Subcutaneous adipose tissue (tissue), 4 donors: ENCODE results near the gene CMSS1. TPM values are rescaled to one million over a fixed set of nuclear protein-coding genes. Genes with fewer than 3 reads are reported as not detected.

Experiments used
- CTCF ChIP-seq: fragments of 450-650 bp; IDR thresholded peaks from one replicate; pipeline ENCODE4 v1.5.1; 2016; ENCODE audit warnings: low read depth, mild to moderate bottlenecking, control low read depth, antibody characterized with exemption, moderate library complexity
- total RNA-seq, 4 donors: library from RNA; depleted of rRNA; stranded (reverse); fragments of >200 nt; gene quantifications; one replicate each; pipeline ENCODE4 v1.1.0, GENCODE V29; 2016

The CMSS1 gene
- total RNA-seq, 4 donors from 2014 or later: 9.9 to 32.1 (median 19.1) TPM

- no peak for TF ChIP-seq CTCF
Observed at GRCh38 chr3:100171211-100171914, 353.7 kb downstream of the CMSS1 start.

GRCh38 chr3:100173961-100174360, 356.3 kb downstream of the CMSS1 start:
- no peak for TF ChIP-seq CTCF

DNA sequence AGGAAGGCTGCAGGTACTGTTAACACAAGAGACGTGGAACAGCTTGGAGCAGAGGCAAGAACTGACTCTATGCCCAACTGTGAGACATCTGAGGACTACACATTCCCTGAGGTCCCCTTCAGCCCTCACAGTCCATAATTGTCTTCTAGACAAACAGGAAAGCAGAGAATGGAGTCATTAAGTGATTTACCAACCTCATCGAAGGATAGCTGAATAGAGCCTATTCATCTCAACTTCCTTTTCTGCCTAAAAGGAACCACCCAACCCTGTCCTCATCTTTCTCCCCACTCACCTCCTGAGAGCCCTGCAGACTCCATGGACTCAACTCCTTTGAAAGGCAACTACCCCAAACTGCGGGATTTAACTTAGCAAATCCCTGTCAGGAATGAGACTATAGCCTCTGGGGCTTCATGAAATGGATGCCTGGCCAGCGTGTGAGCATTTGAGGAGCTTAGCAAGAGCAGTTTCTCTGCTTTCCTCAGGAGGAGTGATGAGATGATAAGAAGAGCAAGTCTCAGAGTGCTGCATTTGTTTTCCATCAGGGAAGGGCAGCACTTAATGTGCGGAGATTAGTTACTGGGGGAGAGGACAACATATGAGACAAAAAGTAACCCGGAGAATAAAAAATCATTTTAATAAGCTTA, 358.1 kb downstream of the CMSS1 start:
- TF ChIP-seq CTCF: no peak

GRCh38 chr3:100179692-100180349, 362.2 kb downstream of the CMSS1 start:
- TF ChIP-seq CTCF: no peak

GRCh38 chr3:100183608-100184125, 366.0 kb downstream of the CMSS1 start:
- TF ChIP-seq CTCF: no peak

DNA sequence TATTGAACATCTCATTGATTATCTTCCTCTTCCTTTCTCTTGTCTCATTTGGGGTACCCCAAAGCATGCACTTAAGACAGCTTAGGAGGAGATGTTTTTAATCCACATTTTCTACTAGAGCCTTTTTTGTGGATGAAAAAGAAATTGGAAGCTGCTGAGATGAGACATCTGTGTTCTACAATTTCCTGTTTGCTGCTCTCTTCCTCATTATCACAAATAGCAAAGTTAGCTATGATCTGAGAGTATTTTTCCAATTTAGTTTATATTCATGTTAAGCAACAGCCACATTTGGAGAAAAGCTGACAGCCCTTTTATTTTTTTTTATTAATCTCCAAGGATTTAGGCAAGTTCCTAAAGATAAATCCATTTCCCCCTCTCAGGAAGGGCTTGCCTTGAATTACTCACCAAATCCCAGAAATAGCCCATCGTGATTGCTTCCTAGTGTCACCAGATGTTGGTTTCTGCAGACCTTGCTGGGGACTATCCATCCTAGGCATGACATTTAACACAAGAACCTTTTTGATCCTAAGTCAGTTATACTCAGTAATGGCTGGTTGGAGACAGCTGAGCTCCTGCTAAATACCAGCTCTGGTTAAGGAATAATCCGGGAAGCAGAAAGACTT, 367.4 kb downstream of the CMSS1 start:
- no peak for TF ChIP-seq CTCF

DNA sequence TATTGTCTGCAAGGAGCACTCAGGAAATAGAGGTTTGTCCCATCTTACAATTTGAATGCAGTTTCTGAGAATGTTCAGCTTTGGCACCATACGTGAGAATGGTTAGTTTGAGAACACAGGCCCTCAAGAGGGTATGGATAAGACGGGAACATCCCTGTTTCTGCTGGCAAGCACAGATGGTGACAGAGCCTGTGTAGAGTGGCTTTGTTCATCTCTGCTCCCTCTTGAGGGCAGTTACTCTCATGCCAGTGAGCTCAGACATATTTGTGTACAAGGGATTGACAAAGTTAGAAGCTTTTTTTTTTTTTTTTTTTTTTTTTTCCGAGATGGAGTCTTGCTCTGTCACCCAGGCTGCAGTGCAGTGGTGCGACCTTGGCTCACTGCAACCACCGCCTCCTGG, 368.2 kb downstream of the CMSS1 start:
- no peak for TF ChIP-seq CTCF
